GM12878 (cell line): ENCODE measurements around the gene UBP1. TPM values are rescaled to one million over a fixed set of nuclear protein-coding genes. Genes with fewer than 3 reads are reported as not detected.
"Not testable (repeated sequence)": the region's sequence is repeated elsewhere in the genome, so short reads cannot be mapped to it uniquely, and the experiment has no call there.

Experiments used
- ATAC-seq: fragments of 200-7000 bp; cut with Tn5 transposase; 3 replicates; pipeline ENCODE4 v1.9.1; 2020; ENCODE audit warnings: mild to moderate bottlenecking, moderate library complexity
- BruUV-seq: library from RNA; stranded (reverse); fragments of 400-500 nt; replicated peaks from 2 replicates; lab custom pipeline; 2021; lab: Mats Ljungman, UMichigan
- CTCF ChIA-PET: fragments of 300-600 bp; sonication (Branson Sonifier 250); formaldehyde crosslinking; extraction: SDS; loops from one replicate; lab custom pipeline; 2021; ENCODE audit warnings: inconsistent platforms; lab: Yijun Ruan, JAX
- POLR2A ChIA-PET: fragments of 350-600 bp; formaldehyde crosslinking; extraction: SDS; loops from one replicate; lab custom pipeline; 2021; ENCODE audit warnings: inconsistent platforms; lab: Charles Lee
- RAD21 ChIA-PET: fragments of 300-600 bp; sonication (Branson Sonifier 250); formaldehyde crosslinking; loops from one replicate; lab custom pipeline; 2023; ENCODE audit warnings: antibody characterized with exemption; ENCODE audit not compliant: unreplicated experiment; lab: Charles Lee
- SMC1A ChIA-PET: fragments of 300-600 bp; sonication (Branson Sonifier 250); formaldehyde crosslinking; loops from one replicate; lab custom pipeline; 2023; ENCODE audit not compliant: unreplicated experiment, uncharacterized antibody; lab: Charles Lee
- DNase-seq: peaks from one replicate; pipeline ENCODE4 v3.0.0-alpha.2; 2011; ENCODE audit warnings: low read depth, low spot score
- FAIRE-seq: peaks from 3 replicates; lab custom pipeline; 2011; peaks lifted over from hg19 to GRCh38; lab: Jason Lieb, UNC
- H2AFZ ChIP-seq: 2 replicates; pipeline ENCODE4 v1.6.0; 2011; ENCODE audit warnings: low read depth, low read length, control low read depth; ENCODE audit not compliant: control insufficient read depth
- H3K27ac ChIP-seq: 2 replicates; pipeline ENCODE4 v1.5.1; 2011; ENCODE audit warnings: control low read depth; ENCODE audit not compliant: control insufficient read depth, insufficient read depth
- H3K27me3 ChIP-seq, 2 experiments: replicated peaks in 1 of 2; 2 replicates each; pipeline versions ENCODE4 v1.6.0 to v1.6.1; 2011; ENCODE audit warnings: low read length in 1 of 2; ENCODE audit not compliant: control insufficient read depth in 2 of 2, insufficient read depth in 2 of 2
- H3K36me3 ChIP-seq, 2 experiments: 2 replicates each; pipeline ENCODE4 v1.5.1; 2011; ENCODE audit warnings: low read length in 1 of 2; ENCODE audit not compliant: control insufficient read depth in 2 of 2, insufficient read depth in 2 of 2
- H3K4me1 ChIP-seq: 2 replicates; pipeline ENCODE4 v1.6.1; 2011; ENCODE audit warnings: mild to moderate bottlenecking, low read length, moderate library complexity, mixed read lengths; ENCODE audit not compliant: control insufficient read depth, insufficient read depth
- H3K4me2 ChIP-seq: 2 replicates; pipeline ENCODE4 v1.6.0; 2011; ENCODE audit warnings: control low read depth; ENCODE audit not compliant: control insufficient read depth, insufficient read depth
- H3K4me3 ChIP-seq: fragments of 200-600 bp; sonication (generic); 2 replicates; pipeline ENCODE4 v1.5.1; 2016
- H3K79me2 ChIP-seq: 2 replicates; pipeline ENCODE4 v1.6.0; 2011; ENCODE audit warnings: low read length; ENCODE audit not compliant: control insufficient read depth, insufficient read depth
- H3K9ac ChIP-seq: 2 replicates; pipeline ENCODE4 v1.8.0; 2011; ENCODE audit warnings: low read length, control low read depth, mixed read lengths; ENCODE audit not compliant: control insufficient read depth, insufficient read depth
- H3K9me3 ChIP-seq: replicated peaks from 3 replicates; pipeline ENCODE4 v1.5.1; 2011; ENCODE audit warnings: mild to moderate bottlenecking, low read length; ENCODE audit not compliant: control insufficient read depth, insufficient read depth
- H4K20me1 ChIP-seq: 2 replicates; pipeline ENCODE4 v1.6.0; 2011; ENCODE audit not compliant: control insufficient read depth, insufficient read depth
- ATF2 ChIP-seq: IDR thresholded peaks from 2 replicates; pipeline ENCODE4 v1.6.1; 2012; ENCODE audit warnings: low read length, inconsistent platforms
- BMI1 ChIP-seq: fragments of 450-650 bp; IDR thresholded peaks from 2 replicates; pipeline ENCODE4 v1.6.1; 2016; ENCODE audit warnings: mild to moderate bottlenecking, moderate library complexity, borderline replicate concordance
- CHD2 ChIP-seq: IDR thresholded peaks from 2 replicates; pipeline ENCODE4 v1.6.1; 2011; ENCODE audit warnings: low read depth, low read length, improper control_type of control experiment, borderline replicate concordance
- DPF2 ChIP-seq: fragments of 450-650 bp; IDR thresholded peaks from 2 replicates; pipeline ENCODE4 v1.6.1; 2017; ENCODE audit warnings: mild to moderate bottlenecking
- E2F4 ChIP-seq: IDR thresholded peaks from 2 replicates; pipeline ENCODE4 v1.6.1; 2012; ENCODE audit warnings: low read depth, low read length, improper control_type of control experiment
- MXI1 ChIP-seq: fragments of 150-350 bp; IDR thresholded peaks from 2 replicates; pipeline ENCODE4 v1.6.1; 2011; ENCODE audit warnings: low read depth, mild to moderate bottlenecking, inconsistent platforms, low read length, improper control_type of control experiment
- POLR2AphosphoS2 ChIP-seq: IDR thresholded peaks from 2 replicates; pipeline ENCODE4 v1.6.1; 2011; ENCODE audit warnings: low read depth, mild to moderate bottlenecking, low read length, improper control_type of control experiment, moderate library complexity
- POU2F2 ChIP-seq: IDR thresholded peaks from 3 replicates; pipeline ENCODE4 v1.6.1; 2011; ENCODE audit warnings: low read depth, mild to moderate bottlenecking, low read length, borderline replicate concordance
- RCOR1 ChIP-seq: conservative IDR thresholded peaks from 2 replicates; pipeline ENCODE4 v1.6.1; 2012; ENCODE audit warnings: low read depth, low read length, improper control_type of control experiment
- WGBS: methylation state at CpG from one replicate; pipeline ENCODE4 v1.1.6; 2016; ENCODE audit warnings: low lambda C conversion rate; ENCODE audit not compliant: insufficient replicate concordance, insufficient coverage; ENCODE audit errors: missing lambda C conversion rate; 5-methylcytosine and 5-hydroxymethylcytosine counted together
- in situ Hi-C: fragments of 300-500 bp; cut with MboI; formaldehyde crosslinking; loops from 9 replicates; pipeline ENCODE4 v1.14.3; 2018; ENCODE audit warnings: mixed read lengths
- intact Hi-C: fragments of 100-400 bp; cut with micrococcal nuclease; formaldehyde crosslinking; loops from one replicate; pipeline ENCODE4 v1.14.2; 2022; ENCODE audit not compliant: unreplicated experiment
- polyA plus RNA-seq, 11 experiments: library from polyadenylated mRNA; depleted of rRNA in 4 of 11; unstranded in 6 of 11; stranded (reverse) in 5 of 11; fragments of >200 nt; fragmentation: Nextera tagmentation in 4 of 11; fragmentation: Illumina TruSeq in 1 of 11; extraction: Ambion mirVana in 4 of 11; extraction: Trizol in 1 of 11; gene quantifications; 1 replicate in 1 of 11; 2 replicates in 10 of 11; pipeline versions ENCODE4 v1.2.1 to v1.2.3, GENCODE V29; 2011 to 2016; ENCODE audit warnings: inconsistent platforms in 2 of 11, missing spikeins in 2 of 11, low read depth in 1 of 11
- total RNA-seq, 4 experiments: library from RNA; depleted of rRNA in 3 of 4; stranded (reverse); fragments of >200 nt in 3 of 4; fragmentation: Illumina TruSeq in 1 of 4; extraction: Trizol in 1 of 4; gene quantifications; 2 replicates each; pipeline versions ENCODE4 v1.2.1 to v1.2.3, GENCODE V29; 2013 to 2021
- TF ChIP-seq, protein P1 (sequence below): fragments of 450-650 bp; IDR thresholded peaks from 2 replicates; pipeline ENCODE4 v1.6.1; 2016; ENCODE audit warnings: mild to moderate bottlenecking

UBP1 gene
- total and polyA plus RNA-seq, 10 of the 15 experiments (the other 5 are each of a cell fraction or from before 2014, with no cell fraction given) = 9.3 to 93.6 (median 52.4) TPM

GRCh38 chr3:33447256-33447625 lies 7.0 kb upstream of the UBP1 start:
- H3K79me2 ChIP-seq, POLR2A ChIA-PET, H3K36me3 ChIP-seq, DNase-seq, H3K4me3 ChIP-seq, CTCF ChIA-PET, H3K9ac ChIP-seq, in situ Hi-C loops, H3K27me3 ChIP-seq, ATAC-seq, RAD21 ChIA-PET, FAIRE-seq, H3K9me3 ChIP-seq, H2AFZ ChIP-seq, BruUV-seq, H3K27ac ChIP-seq, H4K20me1 ChIP-seq, H3K4me1 ChIP-seq, intact Hi-C loops, H3K4me2 ChIP-seq: not testable (repeated sequence)
- 86% methylated on average over 7 of the region's 7 CpGs for WGBS
- SMC1A ChIA-PET = interaction anchor here (1.6 kb wide), 1 partner anchor 11 kb away, joined by 3 read pairs; no protein-coding TSS in a partner anchor

DNA sequence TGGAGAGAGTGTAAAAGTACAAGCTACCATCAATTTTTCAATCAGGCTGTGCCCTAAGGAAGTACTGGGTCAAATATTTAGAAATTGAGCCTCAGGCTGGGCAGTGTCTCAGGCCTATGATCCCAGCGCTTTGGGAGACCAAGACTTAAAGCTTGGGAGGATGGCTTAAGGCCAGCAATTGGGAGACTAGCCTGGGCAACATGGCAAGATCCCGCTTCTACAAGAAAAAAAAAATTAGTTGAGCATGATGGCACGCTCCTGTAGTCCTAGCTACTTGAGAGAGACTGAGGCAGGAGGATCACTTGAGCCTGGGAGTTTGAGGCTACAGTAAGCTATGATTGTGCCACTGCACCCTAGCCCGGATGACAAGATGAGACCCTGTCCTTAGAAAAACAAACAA lies 2.0 kb upstream of the UBP1 start:
- no peak for ATAC-seq
- TF ChIP-seq E2F4 (no peak), BMI1 (no peak), POU2F2 (no peak), DPF2 (no peak), RCOR1 (no peak), MXI1 (no peak), CHD2 (no peak), ATF2 (no peak), POLR2AphosphoS2 (no peak)
- TF ChIP-seq, protein P1, sequence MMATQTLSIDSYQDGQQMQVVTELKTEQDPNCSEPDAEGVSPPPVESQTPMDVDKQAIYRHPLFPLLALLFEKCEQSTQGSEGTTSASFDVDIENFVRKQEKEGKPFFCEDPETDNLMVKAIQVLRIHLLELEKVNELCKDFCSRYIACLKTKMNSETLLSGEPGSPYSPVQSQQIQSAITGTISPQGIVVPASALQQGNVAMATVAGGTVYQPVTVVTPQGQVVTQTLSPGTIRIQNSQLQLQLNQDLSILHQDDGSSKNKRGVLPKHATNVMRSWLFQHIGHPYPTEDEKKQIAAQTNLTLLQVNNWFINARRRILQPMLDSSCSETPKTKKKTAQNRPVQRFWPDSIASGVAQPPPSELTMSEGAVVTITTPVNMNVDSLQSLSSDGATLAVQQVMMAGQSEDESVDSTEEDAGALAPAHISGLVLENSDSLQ = no peak

More for the DNA sequence above, 2.0 kb upstream of the UBP1 start:
- H3K36me3 ChIP-seq = no peaks in the 10 kb centered on the region
- H3K9ac ChIP-seq = no peak overlapping the region
- H3K79me2 ChIP-seq = peaks cover 29% of the 10 kb centered on the region
- H3K4me2 ChIP-seq = 0 out of 2 replicates have a peak overlapping the region, but pooled peaks have one; percentile 56
- FAIRE-seq (no peak), DNase-seq (no peak)
- ChIA-PET POLR2A (interaction anchor here (1.2 to 5.1 kb wide), 2 partner anchors 12 to 70 kb away, joined by 3 to 53 read pairs; no protein-coding TSS in a partner anchor), RAD21 (no interaction called here), CTCF (interaction anchor here (1.2 to 2.0 kb wide), 3 partner anchors 69 to 311 kb away, joined by 3 to 6 read pairs (median 4); no protein-coding TSS in a partner anchor), SMC1A (interaction anchor here (0.8 to 2.4 kb wide), 3 partner anchors 12 to 367 kb away, joined by 3 to 10 read pairs (median 3); no protein-coding TSS in a partner anchor)
- in situ Hi-C loops = no loop called here
- H3K27me3 ChIP-seq = no peaks in the 10 kb centered on the region
- no TSS peak for BruUV-seq
- H4K20me1 ChIP-seq = no peaks in the 10 kb centered on the region
- no peaks in the 10 kb centered on the region for H3K9me3 ChIP-seq
- no peak overlapping the region for H3K27ac ChIP-seq
- no peaks in the 10 kb centered on the region for H3K4me1 ChIP-seq
- no peak overlapping the region for H3K4me3 ChIP-seq
- WGBS = 81% methylated on average over 3 of the region's 4 CpGs
- intact Hi-C loops = no loop called here
- H2AFZ ChIP-seq = no peak overlapping the region; the same call in 1 of the 2 replicates
